Breast epithelium (tissue), 4 donors: ENCODE data around the gene ZNF429. TPM values are rescaled to one million over a fixed set of nuclear protein-coding genes. Genes with fewer than 3 reads are reported as not detected.

Source experiments
- DNase-seq, 2 donors: peaks; one replicate each; pipeline ENCODE4 v3.0.0-alpha.2; 2019; ENCODE audit warnings: low spot score in 2 of 2
- H3K27ac ChIP-seq, 2 donors: fragments of 200-600 bp; sonication (generic) in 1 of 2; one replicate each; pipeline ENCODE4 v1.5.1; 2016 to 2019; ENCODE audit warnings: mild to moderate bottlenecking in 1 of 2
- H3K27me3 ChIP-seq, 2 donors: fragments of 200-600 bp; sonication (generic) in 1 of 2; one replicate each; pipeline versions ENCODE4 v1.5.1 to v1.6.0; 2017 to 2019; ENCODE audit warnings: control low read depth in 1 of 2, mild to moderate bottlenecking in 1 of 2
- H3K36me3 ChIP-seq: fragments of 200-600 bp; one replicate; pipeline ENCODE4 v1.5.1; 2019
- H3K4me1 ChIP-seq, 2 donors: fragments of 200-600 bp; sonication (generic); one replicate each; pipeline ENCODE4 v1.5.1; 2016 to 2019; ENCODE audit warnings: control low read depth in 1 of 2
- H3K4me3 ChIP-seq, 3 donors: fragments of 200-600 bp; sonication (generic); 1 replicate in 2 of 3; 2 replicates in 1 of 3; pipeline ENCODE4 v1.5.1; 2016 to 2019; ENCODE audit warnings: mild to moderate bottlenecking in 3 of 3, moderate library complexity in 2 of 3
- H3K9me3 ChIP-seq, 2 donors: fragments of 200-600 bp; sonication (generic) in 1 of 2; one replicate each; pipeline ENCODE4 v1.5.1; 2016 to 2019; ENCODE audit warnings: control low read depth in 1 of 2
- CTCF ChIP-seq, 3 donors: fragments of 450-650 bp; IDR thresholded peaks; one replicate each; pipeline ENCODE4 v1.5.1; 2016 to 2017; ENCODE audit warnings: antibody characterized with exemption in 3 of 3, mild to moderate bottlenecking in 3 of 3, moderate library complexity in 3 of 3
- POLR2A ChIP-seq: fragments of 450-650 bp; IDR thresholded peaks from one replicate; pipeline ENCODE4 v1.6.1; 2016; ENCODE audit warnings: antibody characterized with exemption, mild to moderate bottlenecking, moderate library complexity
- POLR2AphosphoS5 ChIP-seq, 3 donors: sonication (generic); formaldehyde crosslinking; IDR thresholded peaks; one replicate each; pipeline ENCODE4 v1.6.1; 2017; ENCODE audit warnings: antibody characterized with exemption in 3 of 3
- intact Hi-C: fragments of 100-400 bp; cut with DNase I; formaldehyde crosslinking; loops from one replicate; pipeline ENCODE4 v1.15.1; 2023; ENCODE audit warnings: low total_unique reads
- total RNA-seq, 3 donors: library from RNA; depleted of rRNA; stranded (reverse); fragments of >200 nt; gene quantifications; one replicate each; pipeline ENCODE4 v1.1.0, GENCODE V29; 2016

ZNF429 gene
- total RNA-seq = 10 to 100 TPM; 12.8 to 35.4 (median 30.5) TPM

- H3K27ac ChIP-seq = peak within 1 kb of the TSS; percentile 97 to 99
- intact Hi-C loops = no loop called here
Observed at GRCh38 chr19:21505459-21506451, at the start of gene ZNF429. TSS of gene ZNF429 (plus strand) at chr19:21505602. CDS start at chr19:21505772, 170 bp downstream.

DNA sequence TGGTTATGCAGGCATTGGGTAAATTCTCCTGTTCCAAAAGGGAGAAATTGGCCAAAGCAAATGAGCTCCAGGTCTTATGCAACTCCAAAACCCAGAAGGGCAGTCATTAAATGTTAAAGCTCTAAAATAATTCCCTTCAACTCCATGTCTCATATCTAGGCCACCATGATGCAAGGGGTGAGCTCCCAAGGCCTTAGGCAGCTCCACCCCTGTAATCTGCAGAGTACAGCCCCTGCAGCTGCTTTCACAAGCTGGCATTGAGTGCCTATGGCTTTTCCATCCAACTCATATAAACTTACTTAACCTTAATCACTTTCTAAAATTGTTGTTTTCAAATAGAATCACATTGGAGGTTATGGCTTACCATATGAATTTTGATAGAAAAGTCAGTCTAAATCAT lies 44.7 kb upstream of the ZNF429 start:
- Histone ChIP-seq H3K4me3 (no peak overlapping the region), H3K27ac (no peak overlapping the region), H3K27me3 (no peaks in the 10 kb centered on the region), H3K4me1 (no peaks in the 10 kb centered on the region), H3K36me3 (no peaks in the 10 kb centered on the region), H3K9me3 (peaks cover 22 to 25% of the 10 kb centered on the region in 2 donors)
- intact Hi-C loops = no loop called here
- DNase-seq = no peak
- no peak for TF ChIP-seq CTCF (IDR thresholded peaks at IDR 0.05)
- TF ChIP-seq POLR2A = no peak
- TF ChIP-seq POLR2AphosphoS5 (IDR thresholded peaks at IDR 0.05) = no peak

More at GRCh38 chr19:21505459-21506451, at the start of gene ZNF429:
- H3K9me3 ChIP-seq = no peaks in the 10 kb centered on the region
- no peaks in the 10 kb centered on the region for H3K4me1 ChIP-seq
- H3K36me3 ChIP-seq = no peaks in the 10 kb centered on the region
- no peaks in the 10 kb centered on the region for H3K27me3 ChIP-seq
- H3K4me3 ChIP-seq = peak within 1 kb of the TSS; percentile 79 to 81 (median 80)
- peak; percentile 51 to 90 (median 84) for TF ChIP-seq POLR2AphosphoS5 (IDR thresholded peaks at IDR 0.05)
- peak; percentile 70 for TF ChIP-seq POLR2A
- TF ChIP-seq CTCF (IDR thresholded peaks at IDR 0.05) = peak in 1 of 3 donors; percentile 14
- peak; percentile 90 to 93 for DNase-seq

GRCh38 chr19:21462540-21462939 lies 42.9 kb upstream of the ZNF429 start:
- H3K4me1 ChIP-seq = no peaks in the 10 kb centered on the region
- H3K9me3 ChIP-seq = peaks cover 15 to 16% of the 10 kb centered on the region in 2 donors
- TF ChIP-seq CTCF (IDR thresholded peaks at IDR 0.05) = no peak
- no peak for TF ChIP-seq POLR2A
- TF ChIP-seq POLR2AphosphoS5 (IDR thresholded peaks at IDR 0.05) = no peak
- intact Hi-C loops = no loop called here
- no peak overlapping the region for H3K4me3 ChIP-seq
- no peak overlapping the region for H3K27ac ChIP-seq
- no peak for DNase-seq
- H3K36me3 ChIP-seq = no peaks in the 10 kb centered on the region
- H3K27me3 ChIP-seq = no peaks in the 10 kb centered on the region

DNA sequence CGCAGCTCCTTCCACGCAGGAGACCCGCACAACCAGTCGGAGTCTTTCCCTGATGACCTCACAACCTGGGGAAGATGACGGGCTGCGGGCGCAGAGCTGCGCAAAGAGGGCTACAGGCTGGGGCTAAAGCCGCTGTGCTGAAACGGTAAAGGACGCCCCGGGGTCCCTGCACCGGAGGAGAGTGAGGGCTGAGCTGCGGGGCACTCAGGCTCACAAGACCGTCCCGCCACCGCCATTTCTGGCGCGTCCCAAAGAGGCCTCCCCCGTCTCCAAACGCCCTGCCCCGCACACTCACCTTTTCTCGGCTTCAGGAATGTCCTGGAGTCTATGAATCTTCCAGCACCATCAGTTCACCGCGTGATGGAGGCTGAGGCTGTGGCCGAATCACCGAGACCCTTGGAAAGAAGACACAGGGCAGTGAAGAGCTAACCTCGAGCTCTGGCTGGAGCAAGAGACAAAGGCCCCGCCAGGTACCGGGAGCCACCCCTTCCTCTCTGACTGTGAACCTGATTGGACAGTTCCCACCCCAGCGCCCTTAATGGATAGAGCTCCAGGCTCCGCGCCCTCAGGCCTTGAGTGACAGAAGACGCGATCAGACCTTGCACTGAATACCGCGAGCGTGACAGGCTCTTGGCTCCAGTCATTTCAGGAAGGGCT lies 41.8 kb upstream of the ZNF429 start:
- Histone ChIP-seq H3K36me3 (no peaks in the 10 kb centered on the region), H3K4me3 (peak overlapping the region in 2 of 3 donors; percentile 54 to 63), H3K9me3 (peaks cover 5 to 6% of the 10 kb centered on the region in 2 donors), H3K27ac (peak overlapping the region in 1 of 2 donors; percentile 33), H3K27me3 (no peaks in the 10 kb centered on the region), H3K4me1 (no peaks in the 10 kb centered on the region)
- TF ChIP-seq POLR2AphosphoS5 (IDR thresholded peaks at IDR 0.05) = no peak
- TF ChIP-seq POLR2A = no peak
- no peak for TF ChIP-seq CTCF (IDR thresholded peaks at IDR 0.05)
- DNase-seq = peak in 1 of 2 donors; percentile 41
- intact Hi-C loops = no loop called here
